ENCODE data around the gene TPCN1.

TPCN1 gene

GRCh38 chr12:113261847-113262470 lies 40.7 kb downstream of the TPCN1 start:
- peak; percentile 38 for DNase-seq
- peak; percentile 87 for ATAC-seq

- DNase-seq (no peak), ATAC-seq (no peak)
These were observed 41.4 kb downstream of the TPCN1 start for GRCh38 chr12:113262710-113263109.

GRCh38 chr12:113263431-113263963 lies 42.2 kb downstream of the TPCN1 start:
- DNase-seq (no peak), ATAC-seq (no peak)

GRCh38 chr12:113266106-113266895 lies 45.0 kb downstream of the TPCN1 start:
- ATAC-seq (no peak), DNase-seq (no peak)

GRCh38 chr12:113267621-113268020 lies 46.4 kb downstream of the TPCN1 start:
- DNase-seq (no peak), ATAC-seq (no peak)

GRCh38 chr12:113268136-113268535 lies 46.9 kb downstream of the TPCN1 start:
- no peak for DNase-seq

GRCh38 chr12:113268621-113269020 lies 47.4 kb downstream of the TPCN1 start:
- DNase-seq: no peak
- no peak for ATAC-seq

More at GRCh38 chr12:113268136-113268535, 46.9 kb downstream of the TPCN1 start:
- no peak for ATAC-seq

GRCh38 chr12:113269257-113269943 lies 48.1 kb downstream of the TPCN1 start:
- no peak for ATAC-seq

GRCh38 chr12:113270709-113271009 lies 49.4 kb downstream of the TPCN1 start:
- DNase-seq: no peak
- no peak for ATAC-seq

More at GRCh38 chr12:113269257-113269943, 48.1 kb downstream of the TPCN1 start:
- DNase-seq: no peak

GRCh38 chr12:113271466-113271852 lies 50.2 kb downstream of the TPCN1 start:
- DNase-seq: no peak
- no peak for ATAC-seq

GRCh38 chr12:113271853-113272561 lies 50.7 kb downstream of the TPCN1 start:
- DNase-seq (peak; percentile 20), ATAC-seq (peak; percentile 69)

GRCh38 chr12:113273053-113273725 lies 51.9 kb downstream of the TPCN1 start:
- no peak for ATAC-seq
- no peak for DNase-seq

- ATAC-seq (no peak), DNase-seq (no peak)
These were observed 53.6 kb downstream of the TPCN1 start for GRCh38 chr12:113274848-113275247.

GRCh38 chr12:113276306-113276705 lies 55.0 kb downstream of the TPCN1 start:
- ATAC-seq (no peak), DNase-seq (no peak)

- no peak for DNase-seq
- no peak for ATAC-seq
These were observed 55.8 kb downstream of the TPCN1 start for GRCh38 chr12:113276946-113277500.

GRCh38 chr12:113277511-113277910 lies 56.2 kb downstream of the TPCN1 start:
- DNase-seq: no peak
- ATAC-seq: no peak

GRCh38 chr12:113278141-113278540 lies 56.9 kb downstream of the TPCN1 start:
- ATAC-seq (no peak), DNase-seq (no peak)

GRCh38 chr12:113278633-113279032 lies 57.4 kb downstream of the TPCN1 start:
- no peak for DNase-seq
- no peak for ATAC-seq

GRCh38 chr12:113284751-113285150 lies 63.5 kb downstream of the TPCN1 start:
- ATAC-seq: no peak
- DNase-seq: no peak

GRCh38 chr12:113285679-113286610 lies 64.7 kb downstream of the TPCN1 start:
- ATAC-seq (no peak), DNase-seq (no peak)
